Activated CD8-positive, alpha-beta memory T cell treated with anti-CD3 and anti-CD28 coated beads for 48 hours (primary cell): Measurements from ENCODE around the gene DCTN3.

Experiments used
- DNase-seq, 3 experiments: peaks; one replicate each; pipeline ENCODE4 v3.0.0-alpha.2; 2020; ENCODE audit warnings: low read depth in 2 of 3, low spot score in 2 of 3

Gene DCTN3

DNA sequence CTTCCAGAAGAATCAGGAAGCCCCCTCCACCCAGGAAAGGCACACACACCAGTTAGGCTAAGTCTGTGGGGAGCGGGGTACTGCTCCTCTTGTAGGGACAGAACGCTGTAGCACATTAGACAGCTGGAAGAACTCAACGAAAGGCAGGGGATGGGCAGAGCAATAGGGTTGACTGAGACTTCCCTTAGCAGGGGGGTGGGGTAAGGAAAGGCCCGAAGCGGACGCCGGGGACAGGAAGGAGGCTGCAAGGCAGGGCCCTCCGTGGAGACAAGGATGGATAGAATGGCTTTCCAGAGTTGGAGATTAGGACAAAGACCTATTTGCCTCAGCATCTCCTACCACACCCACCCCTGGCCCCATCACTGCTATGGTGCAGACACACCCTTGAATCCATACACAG, 45.1 kb downstream of the DCTN3 start:
- DNase-seq: no peak

DNA sequence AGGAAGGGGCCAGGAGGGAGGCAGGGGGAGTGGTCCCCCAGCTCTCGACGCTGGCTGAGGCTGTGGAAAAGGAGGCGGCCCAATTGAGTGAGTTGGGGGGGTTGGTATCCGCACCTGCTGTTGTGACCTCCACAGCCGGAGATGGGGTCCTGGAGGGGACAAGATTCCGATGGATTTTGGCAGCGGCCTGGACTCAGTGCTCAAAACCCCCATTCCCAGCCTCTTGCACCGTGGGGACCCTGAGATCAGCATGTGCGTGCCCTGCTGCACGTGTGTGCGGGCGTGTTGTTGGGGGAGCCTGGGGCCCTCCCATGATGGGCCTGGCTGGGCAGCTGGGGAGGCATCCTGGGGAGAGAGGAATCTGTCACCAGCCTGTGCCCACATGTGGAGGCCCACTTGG, 45.7 kb downstream of the DCTN3 start:
- no peak for DNase-seq

DNA sequence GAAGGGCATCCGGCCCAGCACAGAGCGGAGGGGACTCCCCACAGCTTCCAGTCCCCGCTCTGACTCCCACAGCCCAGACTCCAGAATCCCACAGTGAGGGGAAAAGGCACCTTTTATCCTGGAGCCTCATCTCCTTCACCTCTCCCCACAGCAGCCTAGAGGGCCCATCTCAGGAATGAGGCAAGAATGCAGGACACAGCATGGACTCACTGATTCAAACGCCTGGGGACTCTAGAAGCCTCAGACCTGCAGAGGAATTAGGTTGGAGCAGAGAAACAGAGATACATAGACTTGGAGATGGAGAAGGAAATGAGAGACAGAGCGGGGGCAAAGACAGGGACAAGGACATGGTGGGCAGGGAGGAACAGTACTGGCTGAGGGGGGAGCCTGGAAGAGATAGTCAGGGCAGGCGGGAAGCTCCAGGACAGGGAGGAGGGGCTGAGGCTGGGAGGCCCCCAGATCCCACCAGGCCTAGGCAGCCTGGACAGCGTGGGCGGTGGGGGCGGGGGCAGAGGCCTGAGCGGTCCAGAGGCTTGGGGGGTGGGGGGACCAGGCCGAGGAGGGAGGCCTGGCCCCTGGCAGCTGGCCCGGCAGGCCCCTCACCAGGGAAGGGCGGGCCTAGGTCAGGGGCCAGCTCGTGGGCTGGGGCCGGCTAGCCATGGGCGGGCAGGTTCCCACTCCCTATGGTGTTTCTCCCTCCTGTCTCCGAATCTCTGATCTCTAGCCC, 46.5 kb downstream of the DCTN3 start:
- DNase-seq: no peak

DNA sequence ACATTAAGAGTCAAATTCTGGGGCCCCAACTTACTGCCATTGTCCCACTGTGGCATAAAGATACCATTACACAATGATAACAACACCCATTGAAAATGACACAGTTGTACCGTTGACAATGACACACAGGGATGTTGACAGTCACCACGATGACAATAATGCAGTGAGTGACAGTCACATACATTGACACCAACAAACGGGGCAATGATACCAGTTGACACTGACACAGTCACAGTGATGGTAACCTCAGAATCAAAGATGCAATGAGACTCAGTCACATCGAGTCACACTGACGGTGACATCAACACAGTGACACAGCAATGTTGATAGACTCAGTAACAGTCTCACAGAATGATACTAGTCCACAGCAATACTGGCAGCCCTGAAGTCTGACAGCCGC, 47.7 kb downstream of the DCTN3 start:
- DNase-seq: no peak

DNA sequence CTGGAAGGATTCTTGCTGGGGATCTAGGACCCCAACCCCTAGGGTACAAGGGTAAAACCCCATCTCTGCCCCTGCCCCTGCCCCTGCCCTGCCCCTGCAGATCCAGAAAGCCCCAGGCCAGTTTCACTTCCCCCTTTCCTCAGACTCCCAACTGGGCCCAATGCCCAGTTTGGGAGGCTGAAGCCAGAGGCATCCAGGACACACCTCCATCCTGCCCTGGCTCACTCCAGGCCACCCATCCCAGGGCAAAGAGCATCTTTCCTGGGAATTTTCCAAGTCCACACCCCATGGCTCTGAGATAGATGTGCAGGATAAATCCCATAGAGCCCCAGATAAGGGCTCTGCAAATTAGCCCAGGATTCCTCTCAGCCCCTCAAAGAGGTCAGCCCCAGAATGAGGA, 48.2 kb downstream of the DCTN3 start:
- no peak for DNase-seq

DNA sequence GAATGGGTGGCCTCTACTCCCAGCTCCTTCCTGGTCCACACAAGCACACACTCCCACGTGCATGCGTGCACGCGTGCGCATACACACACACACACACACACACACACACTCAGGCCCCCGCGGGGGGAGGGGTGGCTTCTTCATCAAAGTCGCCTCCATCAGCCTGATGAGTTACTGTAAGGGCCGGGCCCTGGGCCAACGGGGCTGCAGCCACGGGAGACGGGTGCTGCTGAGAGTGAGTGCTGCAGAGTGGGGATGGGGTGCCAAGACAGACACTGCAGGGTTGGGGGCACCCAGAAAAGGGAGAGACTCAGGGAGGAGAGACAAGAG, 48.8 kb downstream of the DCTN3 start:
- no peak for DNase-seq

DNA sequence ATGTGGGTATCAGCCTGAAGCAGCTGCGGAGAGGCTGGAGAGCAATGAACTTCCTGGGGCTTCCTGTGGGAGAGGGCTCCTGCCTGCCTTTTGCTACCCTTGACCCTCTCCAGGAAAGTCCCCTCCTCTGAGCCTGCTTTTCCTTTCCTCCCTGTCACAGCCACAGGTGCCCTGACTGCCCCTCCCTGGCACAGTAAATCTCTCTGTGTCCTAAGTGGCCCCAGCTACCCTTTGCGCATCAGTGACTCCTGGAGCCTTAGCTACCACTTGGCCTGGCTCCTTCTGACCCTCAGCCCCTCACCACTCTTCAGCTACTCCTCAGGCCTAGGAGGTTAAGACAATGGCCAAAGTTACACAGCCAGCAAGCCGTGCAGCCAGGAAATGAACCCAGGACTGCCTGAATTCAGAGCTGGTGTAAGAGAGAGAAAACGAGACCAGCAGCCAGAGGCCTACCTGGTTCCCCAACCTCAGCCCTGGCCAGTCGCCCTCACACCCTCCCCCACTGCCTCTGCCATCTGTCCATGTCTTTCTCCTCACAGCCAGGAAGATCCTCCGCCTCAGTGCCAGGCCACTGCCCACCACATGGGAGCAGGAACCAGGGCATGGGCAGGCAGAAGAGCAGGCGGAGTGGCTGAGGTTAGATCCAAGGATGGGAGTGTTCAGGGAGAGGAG, 49.4 kb downstream of the DCTN3 start:
- DNase-seq: no peak

DNA sequence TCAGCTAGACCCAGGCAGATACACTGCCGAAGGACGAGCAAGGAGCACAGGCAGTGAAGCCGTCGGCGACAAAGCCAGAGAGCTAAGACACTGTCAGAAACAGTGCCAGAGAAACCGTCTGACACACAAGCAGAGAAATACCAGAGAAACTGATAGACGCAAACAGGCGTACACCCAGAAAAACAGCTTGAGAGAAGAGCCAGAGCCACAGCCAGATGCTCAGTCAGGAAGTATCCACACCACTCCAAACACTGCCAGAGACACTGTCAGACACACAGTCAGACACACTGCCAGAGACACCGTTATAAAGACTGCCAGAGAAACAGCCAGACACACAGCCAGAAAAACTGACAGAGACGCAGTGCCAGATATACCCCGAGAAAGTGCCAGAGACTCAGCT, 49.9 kb downstream of the DCTN3 start:
- DNase-seq: no peak

DNA sequence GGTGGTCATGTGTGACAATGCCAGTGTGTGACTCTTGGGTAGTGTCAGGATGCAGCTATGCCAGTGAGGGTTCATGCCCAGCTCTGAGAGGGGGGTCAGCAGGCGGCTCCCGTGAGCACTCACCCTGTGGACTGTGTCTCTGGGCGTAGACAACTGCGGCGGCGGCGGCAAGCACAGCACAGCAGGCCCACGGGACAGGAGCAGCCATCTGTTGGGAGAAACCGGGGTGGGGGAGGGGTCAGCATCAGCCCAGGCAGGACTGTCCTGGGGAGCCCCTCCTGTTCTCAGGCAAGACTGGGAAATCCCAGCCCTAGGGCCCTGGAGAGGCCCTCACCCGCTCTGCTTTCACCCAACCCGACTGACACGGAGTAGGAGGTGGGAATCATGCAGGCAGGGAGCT, 51.5 kb downstream of the DCTN3 start:
- DNase-seq: no peak

DNA sequence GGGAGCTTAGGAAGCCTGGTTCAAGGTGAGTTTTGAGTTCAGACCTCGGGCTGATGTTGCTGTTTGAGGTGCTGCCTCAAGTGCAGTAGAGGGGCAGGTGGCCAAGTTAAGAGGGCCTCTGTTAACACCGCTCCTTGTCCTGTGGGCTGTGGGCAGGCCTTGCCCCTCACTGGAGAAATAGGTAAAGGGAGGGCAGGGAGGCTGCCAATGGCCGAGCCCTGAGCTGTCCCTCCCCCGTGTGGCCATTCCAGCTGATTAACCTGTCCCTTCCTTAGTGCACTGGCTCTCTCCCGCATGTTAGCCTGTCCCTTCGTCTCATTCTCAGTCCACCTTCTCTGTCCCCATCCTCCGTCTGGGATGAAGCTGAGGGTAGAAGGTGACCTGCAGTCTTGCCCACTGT, 52.2 kb downstream of the DCTN3 start:
- DNase-seq: no peak

DNA sequence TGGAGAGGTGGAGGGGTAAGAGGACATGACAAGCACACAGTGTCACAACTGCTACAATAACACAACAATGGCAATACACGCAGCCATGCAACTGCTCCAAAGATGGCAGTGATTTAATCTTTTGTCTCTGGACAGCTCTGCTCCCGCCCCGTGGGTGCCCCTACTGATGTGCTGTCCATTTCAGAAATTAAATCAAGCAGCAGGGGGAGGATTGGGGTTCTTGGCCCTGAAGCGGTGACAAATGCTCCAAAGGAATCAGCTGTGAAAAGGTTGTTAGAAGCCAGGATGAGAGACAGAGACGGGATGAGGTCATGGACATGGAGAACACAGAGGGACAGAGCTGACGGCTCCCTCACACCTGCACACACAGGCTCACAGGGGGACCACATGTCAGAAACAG, 53.3 kb downstream of the DCTN3 start:
- DNase-seq: no peak

DNA sequence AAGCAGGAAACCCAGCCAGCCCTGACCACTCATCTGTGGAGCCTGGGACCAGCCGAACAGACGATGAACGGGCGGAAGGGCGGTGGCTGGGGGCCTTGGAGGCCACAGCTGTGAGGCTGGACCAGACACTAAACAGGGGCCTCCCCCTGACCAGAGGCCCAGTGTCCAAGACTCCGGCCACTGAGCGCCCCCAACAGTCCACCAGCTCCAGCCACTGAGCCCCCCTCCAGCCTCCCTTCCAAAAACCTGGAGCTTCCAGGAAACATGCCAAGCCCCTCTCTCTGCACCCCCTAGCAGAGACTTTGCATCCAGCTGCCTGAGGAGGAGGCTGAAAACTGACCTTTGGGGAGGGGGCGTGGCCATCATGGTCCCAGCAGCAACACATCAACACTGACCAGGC, 54.0 kb downstream of the DCTN3 start:
- DNase-seq: no peak

DNA sequence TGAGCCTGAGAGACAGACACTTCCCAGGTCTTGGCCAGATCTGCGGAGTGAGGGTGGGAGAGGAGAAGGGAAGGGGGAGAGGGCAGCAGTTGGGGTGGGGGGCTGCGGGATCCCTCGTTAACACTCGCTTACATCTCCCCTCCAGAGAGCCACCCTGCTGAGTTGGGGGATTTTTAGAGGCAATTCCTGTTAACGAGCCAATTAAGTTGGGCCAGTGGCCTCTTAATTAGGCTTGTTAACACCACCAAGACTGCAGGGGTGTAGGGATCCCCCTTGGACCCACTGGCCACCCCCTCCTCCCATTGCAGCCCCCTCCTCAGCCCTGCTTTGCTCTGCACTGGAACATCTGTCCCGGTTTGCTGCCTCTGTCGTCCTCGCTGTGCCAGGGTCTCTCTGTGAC, 54.4 kb downstream of the DCTN3 start:
- DNase-seq: no peak

DNA sequence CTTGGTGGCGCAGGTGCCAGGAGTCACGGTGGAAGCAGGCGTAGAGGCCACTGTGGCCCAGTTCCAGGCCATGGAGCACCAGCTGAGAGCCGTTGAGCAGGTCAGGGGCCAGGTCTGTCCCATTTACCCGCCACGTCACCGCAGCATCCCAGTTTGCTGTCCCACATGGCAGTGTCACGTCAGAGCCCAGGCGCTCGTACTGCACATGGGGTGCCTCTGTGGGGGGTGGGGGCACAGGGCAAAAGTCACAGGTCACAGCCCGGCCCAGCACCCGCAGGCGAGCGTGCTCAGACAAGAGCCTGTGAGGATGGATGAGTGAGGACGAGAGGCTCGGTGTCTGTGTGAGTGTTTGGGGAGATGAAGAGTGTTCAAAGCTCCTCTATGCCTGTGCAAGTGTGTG, 55.7 kb downstream of the DCTN3 start:
- DNase-seq: no peak
